LHCN-M2 (cell line): Measurements from ENCODE around the gene LRFN4. TPM values are rescaled to one million over a fixed set of nuclear protein-coding genes. Genes with fewer than 3 reads are reported as not detected.

Source experiments
- DNase-seq: peaks from one replicate; pipeline ENCODE4 v3.0.0-alpha.2; 2012; ENCODE audit warnings: low read depth
- total RNA-seq: library from RNA; depleted of rRNA; stranded (reverse); fragments of >200 nt; gene quantifications from 2 replicates; pipeline ENCODE4 v1.2.3, GENCODE V29; 2014; rRNA removed

The LRFN4 gene
- total RNA-seq, 1 experiment from 2014 or later = 14.1 TPM

DNA sequence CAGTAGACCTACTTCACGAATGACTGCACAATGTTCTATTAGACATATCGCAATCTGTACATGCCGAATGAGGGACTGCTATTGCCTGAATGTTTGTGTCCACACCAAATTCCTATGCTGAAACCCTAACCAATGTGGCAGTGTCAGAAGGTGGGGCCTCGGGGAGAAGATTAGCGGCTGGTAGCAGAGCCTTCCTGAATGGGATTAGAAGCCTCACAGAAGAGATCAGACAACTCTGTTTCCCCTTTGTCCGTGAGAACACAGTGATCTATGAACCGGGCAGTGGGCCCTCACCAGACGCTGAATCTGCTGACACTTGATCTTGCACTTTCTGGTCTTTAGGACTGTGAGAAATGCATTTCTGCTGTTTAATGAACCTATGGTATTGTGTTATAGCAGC, 33.1 kb downstream of the LRFN4 start:
- DNase-seq = no peak

DNA sequence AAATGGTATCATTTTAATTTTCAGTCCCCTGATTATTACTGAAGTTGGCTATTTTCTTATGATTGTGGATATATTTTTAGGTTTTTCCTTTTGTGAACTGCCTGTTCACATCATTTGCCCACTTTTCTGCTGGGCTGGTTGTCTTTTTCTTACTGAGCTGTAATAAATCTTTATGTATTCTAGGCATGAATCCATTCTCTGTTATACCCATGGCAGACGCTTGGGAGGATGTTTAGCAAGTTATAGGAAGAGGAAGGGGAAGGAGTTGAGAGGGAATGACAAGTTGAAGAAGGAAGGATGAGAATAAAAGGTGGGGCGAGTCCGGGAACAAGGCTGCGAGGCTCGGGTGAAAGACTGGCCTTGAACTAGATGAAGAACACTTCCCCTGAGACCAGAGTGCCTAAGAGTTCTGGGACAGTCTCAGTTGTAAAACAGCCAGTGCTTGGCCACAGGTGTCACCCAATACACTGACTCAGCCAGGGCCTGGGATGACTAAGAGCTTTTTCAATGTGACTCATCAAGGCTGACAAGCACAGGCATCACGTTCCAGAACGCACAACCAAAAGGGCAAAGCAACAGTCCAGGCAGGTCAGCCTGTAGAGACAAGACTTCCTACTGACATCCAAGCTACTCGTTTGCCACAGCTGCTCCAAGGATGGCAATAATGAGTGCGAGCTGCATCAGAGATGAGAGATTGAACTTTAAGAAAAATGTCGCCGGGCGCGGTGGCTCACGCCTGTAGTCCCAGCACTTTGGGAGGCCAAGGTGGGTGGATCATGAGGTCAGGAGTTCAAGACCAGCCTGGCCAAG, 35.2 kb downstream of the LRFN4 start:
- peak; percentile 98 for DNase-seq

DNA sequence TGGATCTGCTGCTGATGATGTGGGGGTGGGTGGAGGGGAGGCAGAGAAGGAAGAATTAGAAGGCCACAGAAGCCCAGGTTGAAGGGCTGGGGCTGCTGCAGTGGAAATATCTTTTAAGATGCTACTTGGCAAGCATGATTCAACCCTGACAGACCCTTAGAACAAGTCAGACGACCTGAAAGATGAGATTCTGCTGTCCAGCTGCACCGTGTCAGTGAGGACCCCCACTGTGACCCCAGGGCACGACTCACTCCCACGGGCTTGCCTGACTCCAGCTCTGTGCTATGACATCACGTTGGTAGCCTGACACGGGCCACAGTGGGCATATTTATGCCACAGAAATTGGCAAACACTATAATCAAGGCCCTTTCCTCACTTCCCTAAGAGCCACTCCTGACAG, 36.0 kb downstream of the LRFN4 start:
- DNase-seq = peak; percentile 20

DNA sequence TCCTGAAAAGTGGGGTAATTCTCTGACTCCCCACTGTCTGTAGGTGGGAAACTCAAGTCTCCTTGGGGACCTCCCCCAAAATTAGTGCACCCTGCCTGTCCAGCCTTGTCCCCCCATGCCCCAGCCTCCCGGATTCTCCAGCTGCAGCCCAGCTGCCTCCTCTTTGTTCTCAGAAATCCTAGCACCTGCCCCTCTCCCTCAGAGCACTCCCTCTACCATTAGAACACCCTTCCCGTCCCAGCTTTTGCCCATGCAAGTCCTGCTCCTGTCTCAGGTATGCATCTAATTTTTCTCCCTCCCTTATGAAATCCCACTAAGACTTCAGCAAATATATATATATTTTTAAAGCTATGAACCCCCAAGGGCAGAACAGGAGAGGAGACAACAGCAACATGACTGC, 37.3 kb downstream of the LRFN4 start:
- no peak for DNase-seq

DNA sequence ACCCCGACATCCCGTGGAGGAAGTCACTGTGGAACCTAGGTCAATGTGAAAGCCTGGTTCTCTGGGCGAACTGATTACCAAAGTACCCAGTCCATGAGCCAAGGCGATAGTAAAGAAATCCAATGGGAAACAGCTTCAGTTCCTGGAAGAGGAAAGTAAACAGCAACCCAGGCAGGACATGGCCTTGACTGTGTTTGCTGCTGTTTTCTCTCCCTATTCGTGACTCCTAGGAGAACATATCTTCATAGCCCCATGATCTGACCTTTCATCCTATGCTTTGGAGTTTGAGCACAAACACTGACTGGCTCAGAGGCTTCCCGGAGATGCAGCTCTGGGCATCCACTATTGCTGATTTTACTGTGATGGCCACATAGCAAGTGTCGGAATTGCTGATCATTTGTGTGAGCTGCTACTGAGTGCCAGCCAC, 45.1 kb downstream of the LRFN4 start:
- DNase-seq = no peak

DNA sequence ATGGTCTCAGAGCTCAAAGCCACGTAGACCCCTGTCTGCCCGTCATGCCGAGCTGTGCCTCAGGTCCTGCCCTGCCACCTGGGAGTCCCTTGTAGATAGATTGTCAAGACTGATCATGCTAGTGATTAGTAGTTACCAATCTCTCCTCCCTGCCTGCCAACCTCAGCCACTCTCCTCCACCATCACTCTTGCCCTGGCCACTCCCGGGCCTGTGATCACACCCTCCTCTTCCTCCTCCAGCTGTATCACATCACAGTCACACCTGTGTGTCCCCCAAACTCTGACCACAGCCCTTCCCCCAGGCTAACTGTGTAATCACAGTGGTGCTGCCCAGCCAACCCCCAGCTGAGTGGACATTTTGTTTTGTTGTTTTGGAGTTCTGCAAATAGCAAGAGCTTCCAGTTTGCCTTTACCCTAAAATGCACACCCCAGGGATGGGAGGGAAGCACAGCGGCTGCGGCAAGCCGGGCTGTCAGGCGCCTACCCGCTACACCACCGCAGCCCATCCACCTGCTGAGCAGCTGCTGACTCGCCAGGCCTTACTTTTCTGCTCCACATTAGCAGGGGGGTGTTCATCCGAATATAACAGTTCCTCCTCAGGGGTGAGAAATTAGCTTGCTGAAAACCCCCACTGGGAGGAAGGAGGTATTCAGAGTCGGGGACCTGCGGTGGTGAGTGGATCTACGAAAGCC, 45.8 kb downstream of the LRFN4 start:
- no peak for DNase-seq

DNA sequence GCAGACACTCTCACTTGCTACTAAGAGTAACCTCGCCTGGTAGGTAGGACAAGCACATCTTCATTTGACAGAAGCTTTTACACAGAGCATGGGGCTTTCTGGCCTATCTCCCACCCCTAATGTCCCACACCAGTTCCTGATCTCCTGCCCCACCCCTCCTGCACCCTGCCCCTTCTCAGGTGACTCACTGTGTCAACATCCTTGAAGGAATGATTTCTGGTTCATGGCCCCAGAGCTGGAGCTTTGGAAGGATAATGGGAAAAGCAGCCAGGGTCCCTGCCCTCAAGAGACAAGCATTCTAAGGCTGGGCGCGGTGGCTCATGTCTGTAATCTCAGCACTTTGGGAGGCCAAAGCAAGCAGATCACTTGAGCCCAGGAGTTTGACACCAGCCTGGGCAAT, 47.2 kb downstream of the LRFN4 start:
- DNase-seq = no peak

DNA sequence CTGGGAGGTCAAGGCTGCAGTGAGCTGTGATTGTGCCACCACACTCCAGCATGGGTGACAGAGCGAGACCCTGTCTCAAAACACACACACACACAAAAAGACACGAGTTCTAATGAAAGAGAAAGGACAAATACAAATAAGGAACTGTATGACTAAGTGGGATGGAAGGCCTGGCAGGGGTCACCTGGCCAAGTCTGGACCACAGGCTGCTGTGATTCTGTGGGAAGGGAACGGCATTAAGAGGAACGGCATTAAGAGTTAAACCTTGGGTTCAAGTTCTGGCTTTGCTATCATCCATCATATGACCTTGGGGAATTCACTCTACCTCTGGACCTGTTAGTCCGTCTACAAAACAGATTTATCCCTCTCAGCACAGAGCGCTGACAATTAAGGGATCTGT, 47.7 kb downstream of the LRFN4 start:
- no peak for DNase-seq

DNA sequence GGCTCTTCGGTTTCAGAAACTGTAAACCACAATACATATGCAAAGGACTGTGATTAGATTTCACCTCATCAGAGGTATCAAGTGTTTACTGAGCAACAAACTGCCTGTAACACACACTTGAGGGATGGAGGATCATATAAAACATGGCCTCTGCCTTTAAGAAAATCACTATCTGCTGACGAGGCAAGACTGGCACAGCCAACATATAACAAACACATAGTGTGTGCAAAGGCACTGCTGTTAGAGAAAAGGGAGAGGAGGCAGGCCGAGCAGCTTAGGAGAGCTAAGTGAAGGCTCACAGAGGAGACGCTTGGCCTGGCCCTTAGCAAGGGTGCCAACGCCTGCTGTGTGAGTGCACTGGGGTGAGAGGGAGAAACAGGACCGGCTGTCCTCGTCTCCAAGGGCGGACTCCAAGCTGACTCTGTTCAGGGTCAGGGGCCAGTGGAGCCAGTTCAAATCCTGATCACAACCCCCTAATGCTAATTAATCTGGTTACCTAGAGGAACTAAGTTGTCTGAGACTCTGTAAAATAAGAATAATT, 48.2 kb downstream of the LRFN4 start:
- no peak for DNase-seq

DNA sequence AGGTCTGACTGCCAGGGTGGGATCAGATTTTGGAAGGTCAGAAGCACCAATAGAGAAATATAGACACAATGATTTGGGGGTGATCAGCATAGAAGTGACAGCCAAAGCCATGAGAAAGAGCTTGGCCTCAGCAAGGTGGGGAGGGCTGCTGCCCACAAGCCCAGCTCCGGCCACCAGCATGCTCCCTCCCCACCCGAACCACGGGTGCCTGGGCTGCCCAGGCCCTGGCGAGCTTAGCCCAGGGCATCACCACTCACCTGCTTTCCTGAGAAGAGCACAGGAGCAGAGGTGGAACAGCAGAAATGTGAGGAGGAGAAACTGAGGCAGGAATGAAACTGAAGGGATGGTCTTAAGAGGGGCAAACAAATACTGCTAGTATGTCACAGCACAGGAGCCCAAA, 48.8 kb downstream of the LRFN4 start:
- DNase-seq = no peak

DNA sequence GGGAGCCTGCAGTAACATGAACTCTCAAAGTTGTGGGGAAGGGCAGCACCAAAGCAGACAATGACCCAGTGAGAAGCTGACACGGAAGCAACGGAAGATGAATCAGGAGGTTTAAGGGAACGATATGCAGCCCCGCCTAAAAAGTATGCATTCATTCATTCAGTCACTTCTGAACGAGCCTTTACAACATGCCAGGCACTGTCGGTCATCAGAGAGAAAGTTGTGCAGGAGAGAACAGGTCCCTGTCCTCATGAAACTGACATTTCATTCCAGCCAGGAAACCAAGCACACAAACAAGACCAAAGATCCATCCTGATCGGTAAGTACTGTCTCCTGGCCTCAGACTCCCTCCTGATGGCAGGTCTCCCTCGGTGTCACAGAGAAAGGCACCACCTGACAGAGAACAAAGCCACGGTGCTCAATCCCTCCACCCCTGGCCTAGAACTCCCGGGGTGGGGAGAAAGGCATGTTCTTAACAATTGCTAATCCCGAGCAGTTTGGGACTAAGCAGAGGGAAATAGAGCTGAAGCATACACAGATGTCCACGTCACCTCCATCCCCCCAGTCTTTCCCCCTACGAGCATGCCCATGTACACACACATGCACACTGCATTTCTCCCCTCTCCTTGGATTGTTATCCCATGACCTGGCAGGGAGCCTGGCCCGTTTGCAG, 49.3 kb downstream of the LRFN4 start:
- DNase-seq = no peak

DNA sequence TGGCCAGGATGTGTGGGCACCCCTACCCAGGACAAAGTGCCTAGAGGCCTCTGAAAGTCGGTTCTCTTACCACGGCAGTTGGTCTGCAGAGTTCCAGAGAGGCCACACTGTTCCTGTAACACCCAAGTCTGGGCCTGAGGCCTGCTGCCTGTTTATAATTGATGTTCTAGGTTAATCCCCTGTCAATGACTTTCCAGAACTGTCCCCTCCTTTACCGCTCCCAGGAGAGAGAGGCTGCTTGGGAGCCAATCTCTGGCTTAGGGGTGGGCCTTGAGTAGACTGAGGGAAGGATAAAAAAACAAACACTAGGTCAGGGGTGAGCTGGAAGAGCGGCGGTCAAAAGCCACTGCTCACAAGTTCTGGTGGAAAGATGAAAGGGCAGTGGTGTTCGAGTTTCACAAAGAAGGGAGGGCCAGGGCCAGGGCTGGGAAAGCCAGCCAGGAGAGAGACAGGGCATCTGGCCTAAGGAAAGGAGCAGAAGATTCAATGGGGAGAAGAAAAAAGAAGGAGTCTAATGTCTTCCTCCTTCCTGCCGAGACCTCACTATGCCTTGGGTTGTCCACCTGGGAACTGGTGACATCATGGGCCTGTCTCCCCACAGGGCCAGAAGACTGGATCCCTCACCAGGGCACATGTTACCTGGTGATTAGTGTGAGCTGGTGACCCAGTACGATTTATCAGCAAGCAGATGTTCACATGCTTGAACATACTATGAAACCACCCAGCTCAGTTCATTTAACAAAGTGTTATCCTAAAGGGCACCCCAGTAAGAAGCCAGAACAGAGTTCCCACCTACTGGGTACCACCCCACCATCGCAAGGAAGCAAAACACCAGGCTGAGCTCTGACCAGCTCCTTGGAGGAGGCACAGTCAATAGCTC, 51.1 kb downstream of the LRFN4 start:
- no peak for DNase-seq

DNA sequence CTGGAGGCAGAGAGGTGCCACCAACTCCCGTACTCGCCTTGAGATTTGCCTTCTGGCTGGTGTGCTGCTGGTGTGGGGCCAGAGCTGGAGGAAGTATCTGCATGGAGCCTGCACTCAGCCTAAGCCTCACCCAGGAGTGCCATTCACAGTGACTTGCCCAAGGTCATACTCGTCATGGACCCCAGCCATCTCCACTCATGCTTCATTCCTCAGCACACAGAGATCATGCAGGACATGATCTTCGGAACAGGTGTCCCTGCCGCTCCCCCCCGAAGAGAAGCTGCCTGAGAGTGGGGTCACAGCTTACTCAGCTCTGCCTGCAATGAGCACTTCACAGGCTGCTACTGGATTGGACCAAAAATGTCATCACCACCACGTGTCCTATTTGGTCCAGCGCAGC, 52.3 kb downstream of the LRFN4 start:
- DNase-seq = no peak

DNA sequence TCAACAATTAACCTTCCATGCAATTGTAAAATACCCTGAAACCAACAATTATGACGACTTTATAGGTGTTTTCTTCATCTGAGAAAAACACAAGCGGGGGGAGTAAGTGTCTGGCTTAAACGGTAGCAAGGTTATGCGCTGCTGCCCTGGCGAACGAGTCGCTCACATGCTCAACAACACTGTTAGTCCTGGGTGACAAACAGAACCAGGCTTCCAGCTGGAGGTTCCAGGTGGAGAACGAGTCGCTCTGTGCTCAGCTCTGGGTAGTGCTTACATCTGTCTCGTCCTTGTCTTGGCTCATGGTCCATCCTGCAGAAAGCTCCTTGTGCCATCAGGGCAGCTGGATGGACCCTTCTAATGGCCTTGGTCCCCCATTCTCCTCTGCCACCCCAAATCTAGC, 53.2 kb downstream of the LRFN4 start:
- no peak for DNase-seq

Other genes starting within 250 kb of the LRFN4 start
- 50.0 and 58.7 TPM in 2 replicates for gene RBM14, start 240.4 kb upstream of the LRFN4 start, total RNA-seq
- 86.4 and 87.6 TPM in 2 replicates for gene RBM4, start 218.4 kb upstream of the LRFN4 start, total RNA-seq
- gene RBM4B, start 179.2 kb upstream of the LRFN4 start, total RNA-seq = 23.5 and 33.2 TPM in 2 replicates
- 0.06 and 0.57 TPM in 2 replicates for gene SPTBN2, start 127.8 kb upstream of the LRFN4 start, total RNA-seq
- gene RCE1, start 13.6 kb upstream of the LRFN4 start, total RNA-seq = 15.6 and 19.5 TPM in 2 replicates
- 6.2 and 6.3 TPM in 2 replicates for gene PC, start 101.3 kb downstream of the LRFN4 start, total RNA-seq
- gene C11orf86, start 118.2 kb downstream of the LRFN4 start, total RNA-seq = not detected in 2 replicates
- gene SYT12, start 166.1 kb downstream of the LRFN4 start, total RNA-seq = not detected in 2 replicates
- 0.57 and 1.0 TPM in 2 replicates for gene RHOD, start 199.8 kb downstream of the LRFN4 start, total RNA-seq